ENCODE results near the gene RGS6.

Gene RGS6

GRCh38 chr14:72278316-72278715, 346.1 kb downstream of the RGS6 start:
- no peak overlapping the region for H3K4me3 ChIP-seq (ENCODE audit: low read depth, low read length)
- no peak for TF ChIP-seq CTCF (IDR thresholded peaks at IDR 0.05; ENCODE audit: low read depth, low read length)

GRCh38 chr14:72284176-72284575, 351.9 kb downstream of the RGS6 start:
- no peak overlapping the region for H3K4me3 ChIP-seq (ENCODE audit: low read depth, low read length)
- no peak for TF ChIP-seq CTCF (IDR thresholded peaks at IDR 0.05; ENCODE audit: low read depth, low read length)

GRCh38 chr14:72290241-72290640, 358.0 kb downstream of the RGS6 start:
- no peak for TF ChIP-seq CTCF (IDR thresholded peaks at IDR 0.05; ENCODE audit: low read depth, low read length)
- H3K4me3 ChIP-seq (ENCODE audit: low read depth, low read length) = no peak overlapping the region

- H3K4me3 ChIP-seq (ENCODE audit: low read depth, low read length) = no peak overlapping the region
- peak; percentile 73 for TF ChIP-seq CTCF (IDR thresholded peaks at IDR 0.05; ENCODE audit: low read depth, low read length)
These were observed 359.9 kb downstream of the RGS6 start for GRCh38 chr14:72291908-72292688.

GRCh38 chr14:72292689-72293024, 360.4 kb downstream of the RGS6 start:
- H3K4me3 ChIP-seq (ENCODE audit: low read depth, low read length) = no peak overlapping the region
- TF ChIP-seq CTCF (IDR thresholded peaks at IDR 0.05; ENCODE audit: low read depth, low read length) = no peak; the same call in 1 of the 2 replicates

- no peak overlapping the region for H3K4me3 ChIP-seq (ENCODE audit: low read depth, low read length)
- TF ChIP-seq CTCF (IDR thresholded peaks at IDR 0.05; ENCODE audit: low read depth, low read length) = no peak
These were observed 369.1 kb downstream of the RGS6 start for GRCh38 chr14:72301352-72301751.

GRCh38 chr14:72303930-72304329, 371.7 kb downstream of the RGS6 start:
- H3K4me3 ChIP-seq (ENCODE audit: low read depth, low read length) = no peak overlapping the region
- no peak for TF ChIP-seq CTCF (IDR thresholded peaks at IDR 0.05; ENCODE audit: low read depth, low read length)

Measured in WI38 (cell line).